ENCODE results near the gene CTU2.

Gene CTU2

GRCh38 chr16:88732172-88732960 lies 26.1 kb downstream of the CTU2 start:
- DNase-seq (ENCODE audit: extremely low spot score): no peak
- ChIA-PET POLR2A (no interaction called here), CTCF (interaction anchor here (1.6 kb wide), 1 partner anchor 11 kb away, joined by 6 read pairs; no protein-coding TSS in a partner anchor)
- TF ChIP-seq, protein P1, sequence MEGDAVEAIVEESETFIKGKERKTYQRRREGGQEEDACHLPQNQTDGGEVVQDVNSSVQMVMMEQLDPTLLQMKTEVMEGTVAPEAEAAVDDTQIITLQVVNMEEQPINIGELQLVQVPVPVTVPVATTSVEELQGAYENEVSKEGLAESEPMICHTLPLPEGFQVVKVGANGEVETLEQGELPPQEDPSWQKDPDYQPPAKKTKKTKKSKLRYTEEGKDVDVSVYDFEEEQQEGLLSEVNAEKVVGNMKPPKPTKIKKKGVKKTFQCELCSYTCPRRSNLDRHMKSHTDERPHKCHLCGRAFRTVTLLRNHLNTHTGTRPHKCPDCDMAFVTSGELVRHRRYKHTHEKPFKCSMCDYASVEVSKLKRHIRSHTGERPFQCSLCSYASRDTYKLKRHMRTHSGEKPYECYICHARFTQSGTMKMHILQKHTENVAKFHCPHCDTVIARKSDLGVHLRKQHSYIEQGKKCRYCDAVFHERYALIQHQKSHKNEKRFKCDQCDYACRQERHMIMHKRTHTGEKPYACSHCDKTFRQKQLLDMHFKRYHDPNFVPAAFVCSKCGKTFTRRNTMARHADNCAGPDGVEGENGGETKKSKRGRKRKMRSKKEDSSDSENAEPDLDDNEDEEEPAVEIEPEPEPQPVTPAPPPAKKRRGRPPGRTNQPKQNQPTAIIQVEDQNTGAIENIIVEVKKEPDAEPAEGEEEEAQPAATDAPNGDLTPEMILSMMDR (IDR thresholded peaks at IDR 0.05; ENCODE audit: control extremely low read depth, extremely low read depth, low read depth, missing control alignments): no peak

DNA sequence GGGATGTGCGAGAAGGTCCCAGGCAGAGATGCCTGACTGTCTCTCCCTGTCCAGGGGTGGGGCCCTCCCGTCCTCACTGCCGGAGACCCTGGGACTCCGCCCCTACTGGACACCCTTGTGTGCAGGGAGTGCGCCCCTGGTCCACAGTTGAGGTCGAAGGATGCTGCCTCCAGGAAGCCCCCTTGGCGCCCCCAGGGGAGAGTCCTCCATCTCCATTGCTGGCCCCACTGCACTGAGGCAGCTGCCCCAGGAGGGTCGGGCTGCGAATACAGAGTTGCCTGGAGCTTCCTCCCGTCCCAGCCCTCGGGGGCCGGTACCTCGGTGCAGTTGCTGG lies 26.6 kb downstream of the CTU2 start:
- DNase-seq (ENCODE audit: extremely low spot score): no peak
- ChIA-PET CTCF (interaction anchor here (1.4 to 1.6 kb wide), 2 partner anchors 11 to 15 kb away, joined by 3 to 6 read pairs; no protein-coding TSS in a partner anchor), POLR2A (no interaction called here)
- TF ChIP-seq, protein P1 (IDR thresholded peaks at IDR 0.05; ENCODE audit: control extremely low read depth, extremely low read depth, low read depth, missing control alignments): no peak

DNA sequence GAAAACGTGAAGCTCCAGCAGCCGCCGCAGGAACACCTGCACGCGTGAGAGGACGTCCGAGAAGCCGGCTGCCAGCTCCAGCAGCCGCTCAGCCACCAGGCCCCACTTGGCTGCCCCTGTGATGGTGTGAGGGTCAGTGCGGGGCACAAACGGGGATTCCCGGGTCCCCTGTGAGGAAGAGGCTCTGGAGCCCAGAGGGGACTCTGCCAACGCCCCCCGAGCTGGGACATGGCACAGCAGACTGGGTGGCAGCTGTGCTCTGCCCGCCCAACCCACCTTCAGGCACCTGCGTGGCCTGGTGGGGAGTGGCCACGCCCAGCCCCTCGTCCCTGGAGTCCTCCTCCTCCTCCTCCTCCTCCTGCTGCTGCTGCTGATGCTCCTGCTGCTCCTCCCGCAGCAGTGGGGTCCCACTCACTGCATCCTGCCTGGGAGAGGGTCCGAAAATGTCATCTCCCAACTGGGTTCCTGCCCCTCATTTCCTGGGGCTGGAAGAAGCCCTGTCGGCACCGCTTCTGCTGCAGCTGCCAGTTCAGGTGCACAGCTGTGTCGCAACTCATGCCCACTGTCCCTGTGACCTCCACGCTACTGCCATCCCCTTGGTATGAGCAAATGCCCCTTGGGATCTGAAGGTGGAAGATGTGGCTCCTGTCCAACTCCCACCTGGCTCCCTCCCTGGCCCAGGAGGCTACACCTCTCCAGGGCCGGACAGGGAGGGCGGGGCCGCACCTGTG lies 27.5 kb downstream of the CTU2 start:
- POLR2A ChIA-PET: no interaction called here
- TF ChIP-seq, protein P1 (IDR thresholded peaks at IDR 0.05; ENCODE audit: control extremely low read depth, extremely low read depth, low read depth, missing control alignments): no peak
- no peak for DNase-seq (ENCODE audit: extremely low spot score)
- CTCF ChIA-PET: interaction anchor here (1.2 to 6.0 kb wide), 4 partner anchors 10 to 49 kb away, joined by 3 to 80 read pairs (median 4); partner anchors contain the start of gene PIEZO1

DNA sequence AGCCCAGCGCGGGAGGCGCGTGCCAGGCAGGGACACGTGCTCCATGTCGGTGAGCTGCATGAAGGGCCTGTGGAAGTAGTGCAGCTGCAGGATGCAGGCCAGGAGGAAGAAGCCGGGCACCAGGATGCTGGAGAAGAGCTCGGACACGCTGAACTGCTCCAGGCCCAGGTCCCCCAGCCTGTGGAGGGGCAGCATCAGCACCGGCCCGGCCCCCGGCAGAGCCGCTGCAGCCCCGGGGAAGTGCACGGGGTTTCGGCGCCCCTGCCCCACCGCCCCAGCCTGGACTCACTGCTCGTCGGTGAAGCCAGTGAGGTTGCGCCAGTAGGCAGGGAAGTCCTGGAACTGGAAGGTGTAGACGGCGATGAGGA lies 28.0 kb downstream of the CTU2 start:
- TF ChIP-seq, protein P1 (IDR thresholded peaks at IDR 0.05; ENCODE audit: control extremely low read depth, extremely low read depth, low read depth, missing control alignments): no peak
- ChIA-PET CTCF (interaction anchor here (1.2 to 6.0 kb wide), 4 partner anchors 9 to 48 kb away, joined by 3 to 80 read pairs (median 5); partner anchors contain the start of gene PIEZO1), POLR2A (no interaction called here)
- DNase-seq (ENCODE audit: extremely low spot score): no peak

DNA sequence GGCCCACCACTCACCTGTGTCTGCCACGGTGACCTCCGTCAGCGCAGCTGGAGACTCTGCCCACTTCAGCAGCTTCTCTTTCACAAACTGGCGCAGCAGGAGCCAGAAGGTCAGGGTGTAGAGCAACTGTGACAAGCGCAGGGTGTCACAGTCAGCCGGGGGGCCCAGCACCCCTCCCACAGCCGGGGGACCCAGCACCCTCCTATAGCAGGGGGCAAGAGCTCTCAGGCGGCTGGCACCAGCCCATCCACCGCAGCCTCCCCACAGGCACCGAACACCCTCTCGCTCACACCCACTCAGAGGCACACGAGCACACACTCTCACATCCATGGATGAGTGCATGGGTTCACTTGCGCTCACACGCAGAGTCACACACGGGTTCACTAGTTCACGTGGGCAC lies 28.8 kb downstream of the CTU2 start:
- TF ChIP-seq, protein P1 (IDR thresholded peaks at IDR 0.05; ENCODE audit: control extremely low read depth, extremely low read depth, low read depth, missing control alignments): no peak
- CTCF ChIA-PET: interaction anchor here (1.2 to 6.0 kb wide), 4 partner anchors 8 to 47 kb away, joined by 3 to 80 read pairs (median 22); partner anchors contain the start of gene PIEZO1
- POLR2A ChIA-PET: interaction anchor here (0.5 kb wide), 1 partner anchor 866 kb away, joined by 3 read pairs; the partner anchor contains the start of gene SLC7A5
- DNase-seq (ENCODE audit: extremely low spot score): no peak

DNA sequence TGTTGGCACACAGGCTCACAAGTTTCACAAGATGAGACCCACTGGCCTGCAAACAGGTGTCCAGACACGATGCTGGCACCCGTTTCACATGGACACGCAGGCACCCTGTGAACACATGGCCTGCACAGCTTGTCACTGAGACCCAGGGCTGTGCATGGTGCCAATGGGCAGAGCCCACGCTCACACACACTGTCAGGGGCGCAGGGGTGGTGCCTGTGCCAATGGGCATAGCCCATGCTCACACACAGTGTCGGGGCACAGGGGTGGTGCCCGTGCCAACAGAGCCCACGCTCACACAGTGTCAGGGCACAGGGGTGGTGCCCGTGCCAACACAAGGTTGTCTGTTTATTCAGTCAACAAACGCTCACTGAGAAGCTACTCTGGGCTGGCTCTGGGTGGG lies 29.3 kb downstream of the CTU2 start:
- ChIA-PET POLR2A (interaction anchor here (0.5 kb wide), 1 partner anchor 866 kb away, joined by 3 read pairs; the partner anchor contains the start of gene SLC7A5), CTCF (interaction anchor here (0.8 to 6.0 kb wide), 6 partner anchors 8 to 122 kb away, joined by 3 to 80 read pairs (median 25); partner anchors contain the start of gene PIEZO1)
- TF ChIP-seq, protein P1 (IDR thresholded peaks at IDR 0.05; ENCODE audit: control extremely low read depth, extremely low read depth, low read depth, missing control alignments): no peak
- DNase-seq (ENCODE audit: extremely low spot score): no peak

Measured in GM10248 (cell line).